D721Med (cell line): ENCODE results near the gene SLC7A1.

Source experiments
- DNase-seq: peaks from one replicate; pipeline ENCODE4 v3.0.0; 2011; ENCODE audit warnings: low spot score; ENCODE audit not compliant: insufficient read length
- FAIRE-seq: peaks from 2 replicates; lab custom pipeline; 2011; peaks lifted over from hg19 to GRCh38; lab: Jason Lieb, UNC
- CTCF ChIP-seq: IDR thresholded peaks from 2 replicates; pipeline ENCODE4 v1.5.1; 2012; ENCODE audit warnings: mild to moderate bottlenecking, control low read depth; ENCODE audit not compliant: insufficient read depth; ENCODE audit errors: missing control alignments

SLC7A1 gene

GRCh38 chr13:29519921-29520320 lies 75.6 kb downstream of the SLC7A1 start:
- TF ChIP-seq CTCF: no peak
- DNase-seq (no peak), FAIRE-seq (no peak)

DNA sequence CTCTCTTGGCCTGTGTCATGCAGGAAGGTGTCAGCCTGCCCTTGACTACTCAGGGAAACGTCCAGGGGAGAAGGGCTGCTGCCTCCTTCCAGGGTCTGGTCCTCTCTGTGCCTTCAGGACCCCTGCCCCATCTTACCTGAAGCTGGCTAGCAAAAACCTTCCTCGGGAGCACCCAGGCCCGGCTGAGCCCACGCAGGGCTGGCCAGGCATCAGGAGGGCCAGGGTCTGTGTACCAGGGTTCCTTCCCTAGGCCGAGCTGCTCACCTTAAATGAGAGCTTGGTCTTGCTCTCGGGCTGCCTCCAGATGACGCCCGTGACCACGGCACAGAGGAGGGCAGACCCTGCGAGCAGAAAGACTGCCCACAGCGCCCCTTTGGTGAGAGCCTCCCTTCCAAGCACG lies 78.6 kb downstream of the SLC7A1 start:
- no peak for TF ChIP-seq CTCF
- DNase-seq (no peak), FAIRE-seq (no peak)

DNA sequence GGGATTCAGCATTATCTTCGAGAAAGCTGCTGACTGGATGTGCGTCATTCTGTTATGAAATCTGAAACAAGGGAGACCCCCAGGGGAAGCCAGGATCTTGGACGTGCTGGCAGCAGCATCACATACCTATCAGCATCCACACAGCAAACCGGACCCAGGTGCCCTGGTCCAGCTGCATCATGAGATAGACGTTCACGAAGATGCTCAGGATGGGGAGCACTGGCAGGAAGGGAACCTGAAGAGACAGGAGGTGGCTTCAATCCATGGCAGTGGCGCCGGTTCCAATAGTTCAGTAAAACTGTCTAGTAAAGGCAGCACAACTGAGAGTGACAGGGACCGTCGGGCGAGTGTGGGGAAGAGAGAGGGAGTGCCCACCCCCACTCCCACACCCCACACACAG lies 79.5 kb downstream of the SLC7A1 start:
- TF ChIP-seq CTCF: no peak
- FAIRE-seq: no peak
- no peak for DNase-seq

- DNase-seq (no peak), FAIRE-seq (no peak)
- TF ChIP-seq CTCF: no peak
These were observed 80.1 kb downstream of the SLC7A1 start for GRCh38 chr13:29515372-29515771.

DNA sequence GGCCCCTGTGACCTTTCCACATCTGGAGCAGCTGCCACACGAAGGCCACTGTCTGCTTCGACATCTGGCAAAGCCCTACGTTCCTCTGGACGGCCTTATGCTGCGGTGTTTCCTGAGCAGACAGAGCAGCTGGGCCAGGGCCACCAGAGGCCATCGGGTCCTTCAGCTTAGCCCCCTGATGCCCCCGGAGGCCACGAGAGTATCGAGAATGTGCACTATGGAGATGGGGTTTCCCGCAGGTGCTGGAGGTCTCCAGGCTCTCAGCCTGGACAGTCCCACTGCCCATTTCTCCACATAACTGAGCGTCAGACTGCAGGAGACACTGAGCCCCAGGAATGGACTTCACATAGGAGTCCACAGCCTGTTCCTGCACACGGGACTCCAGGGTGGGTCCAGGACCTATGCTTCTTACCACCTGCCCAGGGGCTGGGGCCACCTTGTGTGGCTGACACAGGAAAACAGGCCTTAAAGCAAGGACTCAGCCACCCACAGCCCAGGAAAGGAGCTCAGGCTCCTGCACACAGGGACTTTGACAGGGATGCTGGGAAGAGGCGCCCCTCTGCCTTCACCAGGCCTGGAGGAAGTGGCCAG lies 80.7 kb downstream of the SLC7A1 start:
- no peak for FAIRE-seq
- no peak for TF ChIP-seq CTCF
- no peak for DNase-seq

DNA sequence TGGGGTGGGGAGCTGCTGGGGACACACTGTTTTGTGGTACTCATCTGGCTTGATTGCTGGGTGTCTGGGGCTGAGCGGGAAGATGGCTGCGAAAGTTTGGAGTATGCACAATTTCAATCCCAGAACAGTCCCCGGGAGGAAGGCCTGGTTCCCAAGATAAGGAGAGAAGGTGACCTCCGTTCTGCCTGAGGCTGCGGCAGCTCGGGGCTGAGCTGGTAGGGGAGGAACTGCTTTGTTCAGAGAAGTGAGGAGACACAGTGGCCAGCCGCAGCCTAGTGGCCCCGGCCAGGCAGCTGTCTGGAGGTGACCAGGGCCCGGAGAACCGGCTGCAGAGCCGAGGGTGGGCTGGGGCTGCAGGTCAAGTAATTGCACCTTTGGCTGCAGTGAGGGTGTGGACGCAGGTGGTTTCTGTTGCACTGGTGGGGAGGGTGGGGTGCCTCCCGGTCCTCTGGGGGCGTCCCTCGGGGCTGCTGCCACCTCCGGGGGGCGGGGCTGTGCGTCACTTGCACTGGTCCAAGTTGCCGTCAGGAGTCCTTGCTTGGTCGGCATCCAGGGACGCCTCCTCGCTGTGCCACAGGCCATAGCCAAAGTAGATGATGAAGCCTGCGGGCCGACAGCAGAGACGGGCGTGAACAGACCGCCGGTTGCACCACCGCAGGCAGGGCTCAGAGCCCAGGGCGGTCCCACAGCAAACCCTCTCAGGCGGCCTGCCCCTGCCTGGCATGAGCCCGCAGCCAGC lies 81.3 kb downstream of the SLC7A1 start:
- no peak for FAIRE-seq
- TF ChIP-seq CTCF: no peak
- no peak for DNase-seq
